Measurements from ENCODE around the gene FSD1L. TPM values are rescaled to one million over a fixed set of nuclear protein-coding genes. Genes with fewer than 3 reads are reported as not detected.

Gene FSD1L
- polyA plus RNA-seq, 1 donor (not counting 4 experiments of a cell fraction or from before 2014, with no cell fraction given), result 5.2 TPM

DNA sequence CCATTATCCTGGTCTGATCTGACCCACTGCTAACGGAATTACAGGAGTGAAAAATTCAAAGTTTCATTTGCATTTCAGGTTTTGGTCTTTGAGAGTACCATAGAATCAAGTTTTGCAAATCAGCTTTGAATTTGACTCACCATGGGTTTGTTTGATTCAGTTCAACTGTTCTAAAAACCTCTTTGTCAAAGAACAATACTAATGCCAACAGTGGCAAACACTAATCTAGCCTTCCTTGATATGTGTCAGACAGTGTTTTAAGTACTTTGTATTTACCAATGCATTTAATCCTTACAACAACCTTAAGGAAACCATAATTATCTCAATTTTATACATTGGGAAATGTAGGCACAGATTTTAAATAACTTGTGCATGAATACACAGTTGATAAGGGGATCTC, 10.1 kb upstream of the FSD1L start:
- Histone ChIP-seq H3K4me1 (ENCODE audit: control insufficient read depth, extremely low read depth, insufficient read depth, low read length) (no peaks in the 10 kb centered on the region), H3K79me2 (ENCODE audit: control insufficient read depth, insufficient read depth, low read length) (no peaks in the 10 kb centered on the region), H3K9me3 (ENCODE audit: control insufficient read depth, low read depth, low read length) (no peaks in the 10 kb centered on the region), H3K27me3 (ENCODE audit: control insufficient read depth, extremely low read depth, insufficient read depth, low read length) (no peaks in the 10 kb centered on the region), H4K20me1 (ENCODE audit: control insufficient read depth, extremely low read depth, insufficient read depth, low read length) (no peaks in the 10 kb centered on the region), H2AFZ (ENCODE audit: control insufficient read depth, low read length) (no peak overlapping the region), H3K4me2 (ENCODE audit: control insufficient read depth, extremely low read depth, insufficient read depth, low read depth, low read length) (no peak overlapping the region), H3K36me3 (ENCODE audit: control insufficient read depth in 2 of 2, extremely low read depth in 1 of 2, insufficient read depth in 2 of 2, low read length in 2 of 2) (no peaks in the 10 kb centered on the region), H3K9ac (ENCODE audit: control insufficient read depth, extremely low read depth, insufficient read depth, low read length) (no peak overlapping the region), H3K27ac (ENCODE audit: control insufficient read depth, insufficient read depth, low read length) (no peak overlapping the region), H3K9me1 (ENCODE audit: control insufficient read depth, extremely low read depth, insufficient read depth, low read length) (no peaks in the 10 kb centered on the region), H3K4me3 (ENCODE audit: control insufficient read depth in 2 of 3, extremely low read depth in 1 of 3, insufficient read depth in 2 of 3, low read depth in 1 of 3, low read length in 3 of 3) (no peak overlapping the region)
- DNase-seq (ENCODE audit: low read depth, low spot score) (no peak), FAIRE-seq (no peak)
- dilution Hi-C loops (cut with MboI; ENCODE audit: extremely low pct_ligation_motif_present, low sequenced_read_pairs), result no loop called here
- TF ChIP-seq EZH2 (IDR thresholded peaks at IDR 0.05; ENCODE audit: low read length), result no peak
- TF ChIP-seq, protein P1, sequence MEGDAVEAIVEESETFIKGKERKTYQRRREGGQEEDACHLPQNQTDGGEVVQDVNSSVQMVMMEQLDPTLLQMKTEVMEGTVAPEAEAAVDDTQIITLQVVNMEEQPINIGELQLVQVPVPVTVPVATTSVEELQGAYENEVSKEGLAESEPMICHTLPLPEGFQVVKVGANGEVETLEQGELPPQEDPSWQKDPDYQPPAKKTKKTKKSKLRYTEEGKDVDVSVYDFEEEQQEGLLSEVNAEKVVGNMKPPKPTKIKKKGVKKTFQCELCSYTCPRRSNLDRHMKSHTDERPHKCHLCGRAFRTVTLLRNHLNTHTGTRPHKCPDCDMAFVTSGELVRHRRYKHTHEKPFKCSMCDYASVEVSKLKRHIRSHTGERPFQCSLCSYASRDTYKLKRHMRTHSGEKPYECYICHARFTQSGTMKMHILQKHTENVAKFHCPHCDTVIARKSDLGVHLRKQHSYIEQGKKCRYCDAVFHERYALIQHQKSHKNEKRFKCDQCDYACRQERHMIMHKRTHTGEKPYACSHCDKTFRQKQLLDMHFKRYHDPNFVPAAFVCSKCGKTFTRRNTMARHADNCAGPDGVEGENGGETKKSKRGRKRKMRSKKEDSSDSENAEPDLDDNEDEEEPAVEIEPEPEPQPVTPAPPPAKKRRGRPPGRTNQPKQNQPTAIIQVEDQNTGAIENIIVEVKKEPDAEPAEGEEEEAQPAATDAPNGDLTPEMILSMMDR (optimal IDR thresholded peaks at IDR 0.05 in 1 of 3, IDR thresholded peaks at IDR 0.05 in 1 of 3, conservative IDR thresholded peaks at IDR 0.05 in 1 of 3; ENCODE audit: extremely low read depth in 1 of 3, insufficient read depth in 2 of 3, low read length in 3 of 3), result no peak

DNA sequence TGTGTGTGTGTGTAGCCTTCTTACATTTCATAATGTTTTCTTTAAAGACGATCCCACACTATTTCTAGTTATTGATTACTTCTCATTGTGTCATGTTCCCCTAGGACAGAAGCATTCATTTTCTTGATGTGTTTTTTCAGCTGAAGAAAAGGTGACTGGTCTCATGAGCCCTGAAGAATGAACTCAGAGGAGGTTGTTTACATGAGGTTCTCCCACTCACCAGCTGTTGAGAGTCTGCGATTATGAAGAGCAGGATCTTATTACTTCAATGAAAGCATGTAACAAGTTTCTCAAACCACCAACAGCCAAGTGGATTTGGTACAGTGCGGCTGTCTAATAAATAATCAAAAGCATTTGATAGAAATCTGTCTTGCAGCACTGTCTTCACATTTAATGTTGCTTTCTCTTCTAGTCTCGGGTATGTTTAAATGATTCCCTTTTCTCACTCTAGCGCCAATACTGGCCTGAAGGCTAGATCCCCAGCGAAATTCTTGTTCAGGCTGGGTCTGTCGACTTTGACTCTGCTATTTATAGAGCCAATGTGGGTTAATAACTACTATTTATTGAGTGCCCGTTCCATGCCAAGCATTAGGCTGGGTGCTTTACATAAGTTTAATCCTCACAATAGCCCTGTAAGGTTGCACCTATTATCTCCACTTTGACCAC, 9.6 kb upstream of the FSD1L start:
- Histone ChIP-seq H3K9me3 (ENCODE audit: control insufficient read depth, low read depth, low read length) (no peaks in the 10 kb centered on the region), H3K36me3 (ENCODE audit: control insufficient read depth in 2 of 2, extremely low read depth in 1 of 2, insufficient read depth in 2 of 2, low read length in 2 of 2) (no peaks in the 10 kb centered on the region), H3K79me2 (ENCODE audit: control insufficient read depth, insufficient read depth, low read length) (no peaks in the 10 kb centered on the region), H3K9ac (ENCODE audit: control insufficient read depth, extremely low read depth, insufficient read depth, low read length) (no peak overlapping the region), H2AFZ (ENCODE audit: control insufficient read depth, low read length) (no peak overlapping the region), H3K4me1 (ENCODE audit: control insufficient read depth, extremely low read depth, insufficient read depth, low read length) (no peaks in the 10 kb centered on the region), H3K27ac (ENCODE audit: control insufficient read depth, insufficient read depth, low read length) (no peak overlapping the region), H3K9me1 (ENCODE audit: control insufficient read depth, extremely low read depth, insufficient read depth, low read length) (no peaks in the 10 kb centered on the region), H3K4me2 (ENCODE audit: control insufficient read depth, extremely low read depth, insufficient read depth, low read depth, low read length) (no peak overlapping the region), H4K20me1 (ENCODE audit: control insufficient read depth, extremely low read depth, insufficient read depth, low read length) (no peaks in the 10 kb centered on the region), H3K4me3 (ENCODE audit: control insufficient read depth in 2 of 3, extremely low read depth in 1 of 3, insufficient read depth in 2 of 3, low read depth in 1 of 3, low read length in 3 of 3) (no peak overlapping the region), H3K27me3 (ENCODE audit: control insufficient read depth, extremely low read depth, insufficient read depth, low read length) (no peaks in the 10 kb centered on the region)
- FAIRE-seq, result no peak
- dilution Hi-C loops (cut with MboI; ENCODE audit: extremely low pct_ligation_motif_present, low sequenced_read_pairs), result no loop called here
- DNase-seq (ENCODE audit: low read depth, low spot score), result no peak
- TF ChIP-seq EZH2 (IDR thresholded peaks at IDR 0.05; ENCODE audit: low read length), result no peak
- TF ChIP-seq, protein P1 (optimal IDR thresholded peaks at IDR 0.05 in 1 of 3, IDR thresholded peaks at IDR 0.05 in 1 of 3, conservative IDR thresholded peaks at IDR 0.05 in 1 of 3; ENCODE audit: extremely low read depth in 1 of 3, insufficient read depth in 2 of 3, low read length in 3 of 3), result no peak
